Measurements from ENCODE around the gene NRN1L.
A peak's percentile ranks its signal among the peaks of the same experiment; 100 is the strongest.

Gene NRN1L

DNA sequence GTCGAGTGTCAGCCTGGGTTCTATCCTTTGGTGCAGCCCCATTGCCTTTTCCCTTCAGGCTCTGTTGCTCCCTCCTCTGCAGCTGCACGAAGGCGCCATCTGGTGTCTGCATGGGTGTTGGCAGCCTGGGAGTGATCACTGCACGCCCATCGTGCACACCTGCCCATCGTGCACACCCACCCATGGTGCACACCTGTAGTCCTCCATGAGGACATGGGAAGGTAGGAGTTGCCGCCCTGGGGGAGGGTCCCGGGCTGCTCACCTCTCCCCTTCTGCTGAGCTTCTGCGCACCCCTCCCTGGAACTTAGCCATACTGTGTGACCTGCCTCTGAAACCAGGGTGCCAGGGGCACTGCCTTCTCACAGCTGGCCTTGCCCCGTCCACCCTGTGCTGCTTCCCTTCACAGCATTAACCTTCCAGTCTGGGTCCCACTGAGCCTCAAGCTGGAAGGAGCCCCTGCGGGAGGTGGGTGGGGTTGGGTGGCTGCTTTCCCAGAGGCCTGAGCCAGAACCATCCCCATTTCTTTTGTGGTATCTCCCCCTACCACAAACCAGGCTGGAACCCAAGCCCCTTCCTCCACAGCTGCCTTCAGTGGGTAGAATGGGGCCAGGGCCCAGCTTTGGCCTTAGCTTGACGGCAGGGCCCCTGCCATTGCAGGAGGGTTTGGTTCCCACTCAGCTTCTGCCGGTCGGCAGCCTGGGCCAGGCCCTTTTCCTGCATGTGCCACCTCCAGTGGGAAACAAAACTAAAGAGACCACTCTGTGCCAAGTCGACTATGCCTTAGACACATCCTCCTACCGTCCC, 44.1 kb downstream of the NRN1L start:
- no peak for DNase-seq (ENCODE audit: extremely low read depth, low read depth)
- TF ChIP-seq, protein P1, sequence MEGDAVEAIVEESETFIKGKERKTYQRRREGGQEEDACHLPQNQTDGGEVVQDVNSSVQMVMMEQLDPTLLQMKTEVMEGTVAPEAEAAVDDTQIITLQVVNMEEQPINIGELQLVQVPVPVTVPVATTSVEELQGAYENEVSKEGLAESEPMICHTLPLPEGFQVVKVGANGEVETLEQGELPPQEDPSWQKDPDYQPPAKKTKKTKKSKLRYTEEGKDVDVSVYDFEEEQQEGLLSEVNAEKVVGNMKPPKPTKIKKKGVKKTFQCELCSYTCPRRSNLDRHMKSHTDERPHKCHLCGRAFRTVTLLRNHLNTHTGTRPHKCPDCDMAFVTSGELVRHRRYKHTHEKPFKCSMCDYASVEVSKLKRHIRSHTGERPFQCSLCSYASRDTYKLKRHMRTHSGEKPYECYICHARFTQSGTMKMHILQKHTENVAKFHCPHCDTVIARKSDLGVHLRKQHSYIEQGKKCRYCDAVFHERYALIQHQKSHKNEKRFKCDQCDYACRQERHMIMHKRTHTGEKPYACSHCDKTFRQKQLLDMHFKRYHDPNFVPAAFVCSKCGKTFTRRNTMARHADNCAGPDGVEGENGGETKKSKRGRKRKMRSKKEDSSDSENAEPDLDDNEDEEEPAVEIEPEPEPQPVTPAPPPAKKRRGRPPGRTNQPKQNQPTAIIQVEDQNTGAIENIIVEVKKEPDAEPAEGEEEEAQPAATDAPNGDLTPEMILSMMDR (IDR thresholded peaks at IDR 0.05; ENCODE audit: low read depth, low read length) = peak; percentile 88

DNA sequence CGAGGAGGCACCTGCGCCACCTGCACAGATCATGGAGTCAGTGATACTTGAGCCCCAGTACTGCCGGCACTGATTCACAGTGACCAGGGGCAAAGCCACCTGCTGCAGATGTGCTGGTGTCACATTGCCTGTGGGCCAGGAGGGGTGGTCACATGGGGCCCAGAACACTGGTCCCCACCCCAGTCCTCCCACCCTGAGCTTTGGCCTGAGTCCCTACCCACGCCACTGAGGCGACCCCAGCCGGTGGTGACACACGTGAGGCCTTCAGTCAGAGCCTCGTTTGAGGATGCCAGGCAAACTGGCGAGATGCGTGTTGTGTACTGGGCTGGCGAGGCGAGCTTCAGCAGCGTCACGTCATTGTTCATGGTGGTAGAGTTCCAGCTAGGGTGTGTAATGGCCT, 45.5 kb downstream of the NRN1L start:
- TF ChIP-seq, protein P1 (IDR thresholded peaks at IDR 0.05; ENCODE audit: low read depth, low read length) = no peak
- DNase-seq (ENCODE audit: extremely low read depth, low read depth) = no peak

DNA sequence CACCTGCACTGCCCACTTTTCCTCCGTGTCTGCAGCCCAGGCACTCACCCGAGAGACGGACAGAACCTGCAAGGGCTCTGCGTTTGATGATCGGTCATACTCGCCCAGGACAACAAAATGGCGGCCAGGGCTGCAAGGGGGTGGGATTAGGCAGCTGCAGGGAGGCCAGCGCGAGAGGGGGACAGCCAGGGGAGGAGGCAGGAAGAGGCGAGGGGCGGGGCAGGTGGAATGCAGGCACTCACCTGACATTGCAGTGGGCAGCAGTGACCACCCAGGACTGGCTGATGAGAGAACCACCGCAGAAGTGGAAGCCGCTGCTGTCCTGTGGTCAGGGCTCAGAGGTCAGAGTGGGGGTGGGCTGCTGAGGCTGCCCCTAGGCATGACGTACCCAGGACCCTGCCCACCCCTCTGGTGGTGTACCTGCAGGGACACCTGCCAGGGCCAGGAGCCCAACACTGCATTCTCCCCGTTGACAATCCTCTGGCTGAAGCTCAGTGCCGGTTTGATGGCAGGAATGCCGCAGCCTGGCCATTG, 46.1 kb downstream of the NRN1L start:
- TF ChIP-seq, protein P1 (IDR thresholded peaks at IDR 0.05; ENCODE audit: low read depth, low read length) = no peak
- DNase-seq (ENCODE audit: extremely low read depth, low read depth) = no peak

DNA sequence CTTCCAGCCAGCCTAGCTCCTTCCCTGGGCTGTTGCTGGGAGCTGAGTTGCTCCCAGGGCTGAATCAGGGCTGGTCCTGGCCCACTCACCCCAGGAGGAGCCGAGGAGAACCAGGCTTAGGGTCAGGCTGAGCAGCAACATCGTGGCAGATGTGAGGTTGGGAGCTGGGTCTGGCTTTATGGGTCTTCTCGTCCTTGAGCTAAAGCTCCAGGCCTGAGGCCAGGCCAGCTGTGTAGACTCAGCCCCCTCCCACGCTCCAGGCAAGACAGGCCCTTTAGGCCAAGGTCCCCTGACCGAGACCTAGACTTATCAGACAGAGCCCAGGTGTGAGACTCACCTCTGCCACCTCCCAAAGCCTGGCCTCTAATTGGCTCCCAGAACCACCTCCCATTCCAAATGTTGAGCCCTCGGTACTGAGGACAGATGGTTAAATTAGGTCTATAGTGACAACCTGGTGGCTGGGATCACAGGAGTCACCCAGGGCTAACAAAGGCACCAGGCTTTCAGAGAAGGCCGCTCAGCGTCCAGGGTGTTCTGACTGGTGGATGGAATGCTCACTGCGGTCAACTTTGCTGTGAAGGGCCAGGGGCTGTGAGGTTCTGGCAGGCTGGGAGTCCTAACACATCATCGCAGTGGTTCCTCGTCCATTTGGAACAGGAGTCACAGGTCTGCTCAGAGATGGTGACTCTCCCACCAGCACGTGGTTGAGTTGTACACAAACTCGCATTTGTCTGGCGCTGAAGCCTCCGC, 47.2 kb downstream of the NRN1L start, which contains the start of gene CTRL:
Gene CTRL (minus strand): TSS at position 151 of the 750 bp plus-strand sequence. CDS start 10 bp downstream, at position 141.
- no peak for DNase-seq (ENCODE audit: extremely low read depth, low read depth)
- TF ChIP-seq, protein P1 (IDR thresholded peaks at IDR 0.05; ENCODE audit: low read depth, low read length) = no peak; the same call in 1 of the 2 replicates

DNA sequence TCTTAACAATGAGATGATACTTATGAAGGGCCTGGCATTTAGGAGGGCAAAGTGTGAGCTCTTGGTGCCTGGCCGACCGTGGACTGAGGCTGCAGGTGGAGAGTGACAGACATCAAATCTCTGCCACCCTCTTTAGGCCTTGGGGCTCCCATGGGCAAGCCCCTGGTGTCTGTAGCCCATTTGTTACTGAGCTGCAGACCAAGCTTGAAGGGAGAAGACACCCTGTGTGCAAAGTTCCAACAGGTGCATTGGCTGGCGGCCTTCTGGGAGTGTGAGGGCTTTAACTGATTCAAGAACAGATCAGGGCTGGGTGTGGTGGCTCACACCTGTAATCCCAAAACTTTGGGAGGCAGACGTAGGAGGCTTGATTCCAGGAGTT, 47.8 kb downstream of the NRN1L start:
- DNase-seq (ENCODE audit: extremely low read depth, low read depth) = no peak
- TF ChIP-seq, protein P1 (IDR thresholded peaks at IDR 0.05; ENCODE audit: low read depth, low read length) = no peak

DNA sequence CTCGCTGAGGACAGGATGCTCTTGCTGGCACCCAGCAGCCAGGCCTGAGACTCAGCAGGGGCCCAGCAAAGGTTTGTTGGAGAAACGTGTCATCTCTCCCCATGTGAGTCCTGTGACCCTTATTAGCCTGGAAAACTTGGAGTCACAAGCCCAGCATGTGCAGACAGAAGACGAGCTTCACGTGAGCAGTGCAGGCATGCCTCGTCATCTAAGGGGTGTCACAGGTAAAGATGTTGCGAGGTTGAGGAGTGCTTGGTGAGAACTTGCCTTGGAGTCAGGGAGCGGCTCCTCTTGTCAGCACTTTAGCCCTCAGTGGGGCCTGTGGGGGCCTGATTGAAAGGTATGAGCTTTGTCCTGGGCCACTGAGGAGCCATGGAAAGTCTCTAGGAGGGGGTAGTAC, 49.1 kb downstream of the NRN1L start:
- TF ChIP-seq, protein P1 (IDR thresholded peaks at IDR 0.05; ENCODE audit: low read depth, low read length) = no peak
- no peak for DNase-seq (ENCODE audit: extremely low read depth, low read depth)

Measured in AG09319 (cell line).